ENCODE measurements around the gene B4GAT1.

GRCh38 chr11:66346476-66347424, 679 bp downstream of the B4GAT1 start:
- TF ChIP-seq MYBL2 (IDR thresholded peaks at IDR 0.05; ENCODE audit: low read depth) (no peak), MYBL2 (CRISPR knock-in tag; IDR thresholded peaks at IDR 0.05; ENCODE audit: borderline replicate concordance) (no peak), SREBF2 (CRISPR knock-in tag; IDR thresholded peaks at IDR 0.05) (no peak), DIDO1 (tag; IDR thresholded peaks at IDR 0.05; ENCODE audit: low read depth) (no peak), TAF9B (IDR thresholded peaks at IDR 0.05; ENCODE audit: partially characterized antibody) (no peak), SETDB1 (IDR thresholded peaks at IDR 0.05; ENCODE audit: low read length) (no peak), ZHX1 (conservative IDR thresholded peaks at IDR 0.05; ENCODE audit: low read length) (no peak), SMC3 (conservative IDR thresholded peaks at IDR 0.05; ENCODE audit: insufficient read depth, low read depth, low read length) (no peak), BHLHE40 (IDR thresholded peaks at IDR 0.05; ENCODE audit: low read length) (no peak), SRF (CRISPR knock-in tag; IDR thresholded peaks at IDR 0.05) (no peak), EP300 (IDR thresholded peaks at IDR 0.05; ENCODE audit: low read length) (no peak)
- TF ChIP-seq, protein P1, sequence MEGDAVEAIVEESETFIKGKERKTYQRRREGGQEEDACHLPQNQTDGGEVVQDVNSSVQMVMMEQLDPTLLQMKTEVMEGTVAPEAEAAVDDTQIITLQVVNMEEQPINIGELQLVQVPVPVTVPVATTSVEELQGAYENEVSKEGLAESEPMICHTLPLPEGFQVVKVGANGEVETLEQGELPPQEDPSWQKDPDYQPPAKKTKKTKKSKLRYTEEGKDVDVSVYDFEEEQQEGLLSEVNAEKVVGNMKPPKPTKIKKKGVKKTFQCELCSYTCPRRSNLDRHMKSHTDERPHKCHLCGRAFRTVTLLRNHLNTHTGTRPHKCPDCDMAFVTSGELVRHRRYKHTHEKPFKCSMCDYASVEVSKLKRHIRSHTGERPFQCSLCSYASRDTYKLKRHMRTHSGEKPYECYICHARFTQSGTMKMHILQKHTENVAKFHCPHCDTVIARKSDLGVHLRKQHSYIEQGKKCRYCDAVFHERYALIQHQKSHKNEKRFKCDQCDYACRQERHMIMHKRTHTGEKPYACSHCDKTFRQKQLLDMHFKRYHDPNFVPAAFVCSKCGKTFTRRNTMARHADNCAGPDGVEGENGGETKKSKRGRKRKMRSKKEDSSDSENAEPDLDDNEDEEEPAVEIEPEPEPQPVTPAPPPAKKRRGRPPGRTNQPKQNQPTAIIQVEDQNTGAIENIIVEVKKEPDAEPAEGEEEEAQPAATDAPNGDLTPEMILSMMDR (IDR thresholded peaks at IDR 0.05 in 2 of 3, conservative IDR thresholded peaks at IDR 0.05 in 1 of 3; ENCODE audit: insufficient read depth in 2 of 3, low read depth in 1 of 3, low read length in 3 of 3) = no peak
